NB4 (cell line): ENCODE data around the gene YPEL3.
A peak's percentile ranks its signal among the peaks of the same experiment; 100 is the strongest.

Experiments
- MAX ChIP-seq: IDR thresholded peaks from 2 replicates; pipeline ENCODE4 v1.6.1; 2011; ENCODE audit warnings: low read depth, low read length
- MYC ChIP-seq: IDR thresholded peaks from 2 replicates; pipeline ENCODE4 v1.6.1; 2011; ENCODE audit warnings: low read depth, low read length
- POLR2A ChIP-seq: IDR thresholded peaks from 2 replicates; pipeline ENCODE4 v1.6.1; 2011; ENCODE audit warnings: mild to moderate bottlenecking; ENCODE audit not compliant: insufficient read length; ENCODE audit errors: extremely low read depth
- TF ChIP-seq, protein P1 (sequence below): IDR thresholded peaks from one replicate; pipeline ENCODE4 v1.5.1; 2012; ENCODE audit warnings: low read depth, low read length

GRCh38 chr16:30052671-30053372 lies 43.2 kb downstream of the YPEL3 start:
- TF ChIP-seq, protein P1, sequence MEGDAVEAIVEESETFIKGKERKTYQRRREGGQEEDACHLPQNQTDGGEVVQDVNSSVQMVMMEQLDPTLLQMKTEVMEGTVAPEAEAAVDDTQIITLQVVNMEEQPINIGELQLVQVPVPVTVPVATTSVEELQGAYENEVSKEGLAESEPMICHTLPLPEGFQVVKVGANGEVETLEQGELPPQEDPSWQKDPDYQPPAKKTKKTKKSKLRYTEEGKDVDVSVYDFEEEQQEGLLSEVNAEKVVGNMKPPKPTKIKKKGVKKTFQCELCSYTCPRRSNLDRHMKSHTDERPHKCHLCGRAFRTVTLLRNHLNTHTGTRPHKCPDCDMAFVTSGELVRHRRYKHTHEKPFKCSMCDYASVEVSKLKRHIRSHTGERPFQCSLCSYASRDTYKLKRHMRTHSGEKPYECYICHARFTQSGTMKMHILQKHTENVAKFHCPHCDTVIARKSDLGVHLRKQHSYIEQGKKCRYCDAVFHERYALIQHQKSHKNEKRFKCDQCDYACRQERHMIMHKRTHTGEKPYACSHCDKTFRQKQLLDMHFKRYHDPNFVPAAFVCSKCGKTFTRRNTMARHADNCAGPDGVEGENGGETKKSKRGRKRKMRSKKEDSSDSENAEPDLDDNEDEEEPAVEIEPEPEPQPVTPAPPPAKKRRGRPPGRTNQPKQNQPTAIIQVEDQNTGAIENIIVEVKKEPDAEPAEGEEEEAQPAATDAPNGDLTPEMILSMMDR = no peak
- TF ChIP-seq MAX (peak; percentile 89), POLR2A (peak; percentile 47), MYC (peak; percentile 85)
